ENCODE results near the gene VAV3. TPM values are rescaled to one million over a fixed set of nuclear protein-coding genes. Genes with fewer than 3 reads are reported as not detected.

VAV3 gene
- total and polyA plus RNA-seq, 10 of the 15 experiments (the other 5 are each of a cell fraction or from before 2014, with no cell fraction given): 0.84 to 5.5 (median 3.4) TPM

GRCh38 chr1:107935396-107936064 is 29.4 kb downstream of the VAV3 start (continued):
- TF ChIP-seq HDAC6 (IDR thresholded peaks at IDR 0.05; ENCODE audit: unreplicated experiment): no peak
- 0 out of 2 replicates have a peak, but pooled peaks have one; percentile 13 for TF ChIP-seq HCFC1 (IDR thresholded peaks at IDR 0.05; ENCODE audit: low read length)

DNA sequence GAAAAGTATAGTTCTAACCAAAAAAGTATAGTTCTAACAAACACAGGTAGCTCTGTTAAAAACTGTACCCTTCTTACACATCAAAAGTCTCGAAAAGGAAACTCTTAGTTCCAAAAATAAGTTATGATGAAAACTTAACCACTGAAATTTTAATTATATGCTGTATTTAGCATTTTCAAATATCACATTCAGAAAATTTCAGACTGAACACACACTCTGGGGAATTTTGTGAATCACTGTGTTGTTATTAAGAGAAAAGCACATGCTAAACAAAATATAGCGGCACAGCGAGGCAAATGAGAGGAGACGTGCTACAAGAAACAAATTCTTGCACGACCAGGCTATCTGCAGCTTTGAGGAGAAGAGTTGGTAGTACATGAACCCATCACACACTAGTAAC is 30.4 kb downstream of the VAV3 start:
- 0% methylated on average over 5 of the region's 5 CpGs for WGBS (ENCODE audit: insufficient coverage, insufficient replicate concordance, low lambda C conversion rate, missing lambda C conversion rate)
- peak overlapping the region; percentile 77 for H3K27ac ChIP-seq (ENCODE audit: control insufficient read depth, insufficient read depth)
- no peak for TF ChIP-seq POU2F2 (IDR thresholded peaks at IDR 0.05; ENCODE audit: borderline replicate concordance, low read depth, low read length)
- no peak for TF ChIP-seq IRF3 (IDR thresholded peaks at IDR 0.05)
- no peak for TF ChIP-seq NFYA (IDR thresholded peaks at IDR 0.05; ENCODE audit: borderline replicate concordance, low read depth, low read length)
- TF ChIP-seq, protein P1, sequence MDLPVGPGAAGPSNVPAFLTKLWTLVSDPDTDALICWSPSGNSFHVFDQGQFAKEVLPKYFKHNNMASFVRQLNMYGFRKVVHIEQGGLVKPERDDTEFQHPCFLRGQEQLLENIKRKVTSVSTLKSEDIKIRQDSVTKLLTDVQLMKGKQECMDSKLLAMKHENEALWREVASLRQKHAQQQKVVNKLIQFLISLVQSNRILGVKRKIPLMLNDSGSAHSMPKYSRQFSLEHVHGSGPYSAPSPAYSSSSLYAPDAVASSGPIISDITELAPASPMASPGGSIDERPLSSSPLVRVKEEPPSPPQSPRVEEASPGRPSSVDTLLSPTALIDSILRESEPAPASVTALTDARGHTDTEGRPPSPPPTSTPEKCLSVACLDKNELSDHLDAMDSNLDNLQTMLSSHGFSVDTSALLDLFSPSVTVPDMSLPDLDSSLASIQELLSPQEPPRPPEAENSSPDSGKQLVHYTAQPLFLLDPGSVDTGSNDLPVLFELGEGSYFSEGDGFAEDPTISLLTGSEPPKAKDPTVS (IDR thresholded peaks at IDR 0.05; ENCODE audit: low read depth, low read length): no peak
- no peak for TF ChIP-seq SIX5 (IDR thresholded peaks at IDR 0.05; ENCODE audit: low read depth, low read length, severe bottlenecking)
- peak; percentile 69; the same call in 1 of the 2 replicates for TF ChIP-seq MTA3 (IDR thresholded peaks at IDR 0.05; ENCODE audit: borderline replicate concordance, low read length)
- TF ChIP-seq NFXL1 (IDR thresholded peaks at IDR 0.05; ENCODE audit: borderline replicate concordance): no peak
- TF ChIP-seq CHD2 (IDR thresholded peaks at IDR 0.05; ENCODE audit: borderline replicate concordance, low read depth, low read length): 0 out of 2 replicates have a peak, but pooled peaks have one; percentile 28
- no peak for TF ChIP-seq BACH1 (IDR thresholded peaks at IDR 0.05; ENCODE audit: borderline replicate concordance)
- TF ChIP-seq, protein P2, sequence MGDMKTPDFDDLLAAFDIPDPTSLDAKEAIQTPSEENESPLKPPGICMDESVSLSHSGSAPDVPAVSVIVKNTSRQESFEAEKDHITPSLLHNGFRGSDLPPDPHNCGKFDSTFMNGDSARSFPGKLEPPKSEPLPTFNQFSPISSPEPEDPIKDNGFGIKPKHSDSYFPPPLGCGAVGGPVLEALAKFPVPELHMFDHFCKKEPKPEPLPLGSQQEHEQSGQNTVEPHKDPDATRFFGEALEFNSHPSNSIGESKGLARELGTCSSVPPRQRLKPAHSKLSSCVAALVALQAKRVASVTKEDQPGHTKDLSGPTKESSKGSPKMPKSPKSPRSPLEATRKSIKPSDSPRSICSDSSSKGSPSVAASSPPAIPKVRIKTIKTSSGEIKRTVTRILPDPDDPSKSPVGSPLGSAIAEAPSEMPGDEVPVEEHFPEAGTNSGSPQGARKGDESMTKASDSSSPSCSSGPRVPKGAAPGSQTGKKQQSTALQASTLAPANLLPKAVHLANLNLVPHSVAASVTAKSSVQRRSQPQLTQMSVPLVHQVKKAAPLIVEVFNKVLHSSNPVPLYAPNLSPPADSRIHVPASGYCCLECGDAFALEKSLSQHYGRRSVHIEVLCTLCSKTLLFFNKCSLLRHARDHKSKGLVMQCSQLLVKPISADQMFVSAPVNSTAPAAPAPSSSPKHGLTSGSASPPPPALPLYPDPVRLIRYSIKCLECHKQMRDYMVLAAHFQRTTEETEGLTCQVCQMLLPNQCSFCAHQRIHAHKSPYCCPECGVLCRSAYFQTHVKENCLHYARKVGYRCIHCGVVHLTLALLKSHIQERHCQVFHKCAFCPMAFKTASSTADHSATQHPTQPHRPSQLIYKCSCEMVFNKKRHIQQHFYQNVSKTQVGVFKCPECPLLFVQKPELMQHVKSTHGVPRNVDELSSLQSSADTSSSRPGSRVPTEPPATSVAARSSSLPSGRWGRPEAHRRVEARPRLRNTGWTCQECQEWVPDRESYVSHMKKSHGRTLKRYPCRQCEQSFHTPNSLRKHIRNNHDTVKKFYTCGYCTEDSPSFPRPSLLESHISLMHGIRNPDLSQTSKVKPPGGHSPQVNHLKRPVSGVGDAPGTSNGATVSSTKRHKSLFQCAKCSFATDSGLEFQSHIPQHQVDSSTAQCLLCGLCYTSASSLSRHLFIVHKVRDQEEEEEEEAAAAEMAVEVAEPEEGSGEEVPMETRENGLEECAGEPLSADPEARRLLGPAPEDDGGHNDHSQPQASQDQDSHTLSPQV (IDR thresholded peaks at IDR 0.05): no peak
- no peak for TF ChIP-seq FOS (IDR thresholded peaks at IDR 0.05; ENCODE audit: borderline replicate concordance, extremely low read depth, insufficient read length)

More for the DNA sequence above, 30.4 kb downstream of the VAV3 start:
- in situ Hi-C loops (cut with MboI): no loop called here
- POLR2A ChIA-PET: no interaction called here
- intact Hi-C loops (cut with micrococcal nuclease; ENCODE audit: unreplicated experiment): loop anchor here (2.0 kb wide), 3 partner anchors 38 to 148 kb away; no protein-coding TSS in a partner anchor
- Histone ChIP-seq H3K4me1 (ENCODE audit: control insufficient read depth, insufficient read depth, low read length) (peaks cover 35% of the 10 kb centered on the region), H4K20me1 (ENCODE audit: control insufficient read depth, insufficient read depth) (no peaks in the 10 kb centered on the region), H3K9me3 (replicated peaks; ENCODE audit: control insufficient read depth, insufficient read depth, low read length) (no peaks in the 10 kb centered on the region; the same call in 2 of the 3 replicates), H2AFZ (ENCODE audit: control insufficient read depth, low read depth, low read length) (no peak overlapping the region), H3K79me2 (ENCODE audit: control insufficient read depth, insufficient read depth, low read length) (no peaks in the 10 kb centered on the region; the same call in 1 of the 2 replicates), H3K36me3 (ENCODE audit: control insufficient read depth in 2 of 2, insufficient read depth in 2 of 2, low read length in 1 of 2) (no peaks in the 10 kb centered on the region), H3K9ac (ENCODE audit: control insufficient read depth, insufficient read depth, low read length) (peak overlapping the region; percentile 38; the same call in 1 of the 2 replicates), H3K4me3 (peak overlapping the region; percentile 38), H3K27me3 (replicated peaks in 1 of 2; ENCODE audit: control insufficient read depth in 2 of 2, insufficient read depth in 2 of 2, low read length in 1 of 2) (no peaks in the 10 kb centered on the region), H3K4me2 (ENCODE audit: control insufficient read depth, insufficient read depth) (peak overlapping the region; percentile 91)
- DNase-seq (ENCODE audit: low read depth, low spot score): peak; percentile 58
- no peak for FAIRE-seq
- RAD21 ChIA-PET (ENCODE audit: unreplicated experiment): interaction anchor here (0.6 to 2.9 kb wide), 11 partner anchors 10 to 503 kb away, joined by 3 to 15 read pairs (median 3); partner anchors contain the start of gene VAV3
- CTCF ChIA-PET: interaction anchor here (0.6 to 3.0 kb wide), 4 partner anchors 15 to 157 kb away, joined by 3 to 10 read pairs (median 4); no protein-coding TSS in a partner anchor
- SMC1A ChIA-PET (ENCODE audit: uncharacterized antibody, unreplicated experiment): interaction anchor here (0.5 to 2.4 kb wide), 13 partner anchors 10 to 189 kb away, joined by 3 to 15 read pairs (median 6); no protein-coding TSS in a partner anchor
- BruUV-seq (replicated peaks): no TSS peak
- peak; percentile 55 for ATAC-seq

All from GM12878 (cell line).